Left ventricle myocardium inferior (tissue), 1 donor: ENCODE data around the gene TMEM117. TPM values are rescaled to one million over a fixed set of nuclear protein-coding genes. Genes with fewer than 3 reads are reported as not detected.
"Not testable (repeated sequence)": the region's sequence is repeated elsewhere in the genome, so short reads cannot be mapped to it uniquely, and the experiment has no call there.

Source experiments
- DNase-seq: peaks from one replicate; pipeline ENCODE4 v3.0.0-alpha.2; 2020
- H3K27ac ChIP-seq: fragments of 200-600 bp; replicated peaks from 2 replicates; pipeline ENCODE4 v1.8.0; 2021
- H3K27me3 ChIP-seq: fragments of 200-600 bp; 2 replicates; pipeline ENCODE4 v1.8.0; 2021; ENCODE audit warnings: low read depth
- H3K36me3 ChIP-seq: fragments of 200-600 bp; 2 replicates; pipeline ENCODE4 v1.8.0; 2021
- H3K4me1 ChIP-seq: fragments of 200-600 bp; 2 replicates; pipeline ENCODE4 v1.8.0; 2021
- H3K4me3 ChIP-seq: fragments of 200-600 bp; 2 replicates; pipeline ENCODE4 v1.8.0; 2021; ENCODE audit warnings: mild to moderate bottlenecking, moderate library complexity
- H3K9me3 ChIP-seq: fragments of 200-600 bp; replicated peaks from 2 replicates; pipeline ENCODE4 v1.8.0; 2021
- intact Hi-C: fragments of 100-400 bp; cut with micrococcal nuclease; formaldehyde crosslinking; loops from one replicate; pipeline ENCODE4 v1.11.0; 2022
- total RNA-seq: library from RNA; stranded (reverse); fragmentation: NEBNext Ultra II Directional; extraction: Animal tissue kit (Norgen Biotek cat#: 25700); gene quantifications from one replicate; pipeline ENCODE4 v1.2.1, GENCODE V29; 2021
- TF ChIP-seq, protein P1 (sequence below): fragments of 200-600 bp; IDR thresholded peaks from 2 replicates; pipeline ENCODE4 v1.8.0; 2021; ENCODE audit warnings: antibody characterized with exemption, mild to moderate bottlenecking, borderline replicate concordance
- donor health status: DM: no; HTN: yes; CAD: no; lungs with severe emphysema.

TMEM117 gene
- total RNA-seq, 1 donor from 2014 or later, result 6.7 TPM

DNA sequence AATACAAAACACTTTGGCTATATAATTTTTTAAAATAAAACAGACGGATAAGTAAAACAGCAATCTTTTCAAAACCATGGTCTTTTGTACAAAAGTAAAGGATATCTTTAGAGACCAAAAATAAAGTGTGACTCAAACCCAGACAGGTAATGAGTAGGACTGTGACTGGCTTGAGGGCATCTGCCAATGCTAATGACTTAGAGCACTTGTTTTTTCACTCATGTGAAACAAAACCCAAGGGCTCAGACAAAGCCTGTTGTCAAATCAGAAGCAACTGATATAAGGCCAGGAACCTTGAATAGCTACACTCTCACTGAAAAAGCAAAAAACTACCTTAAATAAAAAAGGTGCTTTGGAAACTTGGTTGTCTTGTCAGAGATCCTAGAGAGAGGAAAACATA, 357.4 kb downstream of the TMEM117 start:
- Histone ChIP-seq H3K27me3 (no peaks in the 10 kb centered on the region), H3K4me3 (no peak overlapping the region), H3K9me3 (no peaks in the 10 kb centered on the region), H3K36me3 (no peaks in the 10 kb centered on the region), H3K4me1 (no peaks in the 10 kb centered on the region), H3K27ac (no peak overlapping the region)
- TF ChIP-seq, protein P1, sequence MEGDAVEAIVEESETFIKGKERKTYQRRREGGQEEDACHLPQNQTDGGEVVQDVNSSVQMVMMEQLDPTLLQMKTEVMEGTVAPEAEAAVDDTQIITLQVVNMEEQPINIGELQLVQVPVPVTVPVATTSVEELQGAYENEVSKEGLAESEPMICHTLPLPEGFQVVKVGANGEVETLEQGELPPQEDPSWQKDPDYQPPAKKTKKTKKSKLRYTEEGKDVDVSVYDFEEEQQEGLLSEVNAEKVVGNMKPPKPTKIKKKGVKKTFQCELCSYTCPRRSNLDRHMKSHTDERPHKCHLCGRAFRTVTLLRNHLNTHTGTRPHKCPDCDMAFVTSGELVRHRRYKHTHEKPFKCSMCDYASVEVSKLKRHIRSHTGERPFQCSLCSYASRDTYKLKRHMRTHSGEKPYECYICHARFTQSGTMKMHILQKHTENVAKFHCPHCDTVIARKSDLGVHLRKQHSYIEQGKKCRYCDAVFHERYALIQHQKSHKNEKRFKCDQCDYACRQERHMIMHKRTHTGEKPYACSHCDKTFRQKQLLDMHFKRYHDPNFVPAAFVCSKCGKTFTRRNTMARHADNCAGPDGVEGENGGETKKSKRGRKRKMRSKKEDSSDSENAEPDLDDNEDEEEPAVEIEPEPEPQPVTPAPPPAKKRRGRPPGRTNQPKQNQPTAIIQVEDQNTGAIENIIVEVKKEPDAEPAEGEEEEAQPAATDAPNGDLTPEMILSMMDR, result no peak
- intact Hi-C loops, result no loop called here
- no peak for DNase-seq

DNA sequence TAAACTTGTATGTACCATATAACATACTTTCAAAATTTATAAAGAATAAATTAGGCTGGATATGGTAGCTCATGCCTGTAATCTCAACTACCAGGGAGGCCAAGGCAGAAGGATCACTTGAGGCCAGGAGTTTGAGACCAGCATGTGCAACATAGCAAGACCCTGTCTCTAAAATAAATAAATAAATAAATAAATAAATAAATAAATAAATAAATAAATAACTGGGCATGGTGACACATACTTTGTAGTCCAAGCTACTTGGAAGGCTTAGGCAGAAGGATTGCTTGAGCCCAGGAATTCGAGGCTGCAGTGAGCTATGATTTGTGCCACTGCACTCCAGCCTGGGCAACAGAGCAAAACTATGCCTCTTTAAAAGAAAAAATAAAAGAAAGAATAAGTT, 359.8 kb downstream of the TMEM117 start:
- intact Hi-C loops, result not testable (repeated sequence)

DNA sequence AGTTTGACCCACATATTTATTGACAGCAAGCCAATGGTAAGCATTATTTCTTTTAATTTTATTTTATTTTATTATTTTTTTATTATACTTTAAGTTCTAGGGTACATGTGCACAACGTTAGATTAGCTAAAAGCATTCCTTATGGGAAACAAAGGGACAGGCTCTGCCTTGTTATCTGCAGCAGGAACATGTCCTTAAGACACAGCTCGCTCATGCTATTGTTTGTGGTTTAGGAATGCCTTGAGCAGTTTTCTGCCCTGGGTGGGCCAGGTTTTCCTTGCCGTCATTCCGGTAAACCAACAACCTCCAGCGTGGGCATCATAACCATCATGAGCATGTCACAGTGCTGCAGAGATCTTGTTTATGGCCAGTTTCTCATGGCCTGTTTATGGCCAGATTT, 370.2 kb downstream of the TMEM117 start:
- DNase-seq, result no peak
- intact Hi-C loops, result no loop called here
- Histone ChIP-seq H3K9me3 (peaks cover 23% of the 10 kb centered on the region), H3K27ac (no peak overlapping the region), H3K4me3 (no peak overlapping the region), H3K36me3 (no peaks in the 10 kb centered on the region), H3K27me3 (no peaks in the 10 kb centered on the region), H3K4me1 (no peaks in the 10 kb centered on the region)
- TF ChIP-seq, protein P1, result no peak

More for the DNA sequence above, 359.8 kb downstream of the TMEM117 start:
- not testable (repeated sequence) for H3K4me1 ChIP-seq, H3K36me3 ChIP-seq, H3K27me3 ChIP-seq, H3K9me3 ChIP-seq, H3K4me3 ChIP-seq, DNase-seq, H3K27ac ChIP-seq

DNA sequence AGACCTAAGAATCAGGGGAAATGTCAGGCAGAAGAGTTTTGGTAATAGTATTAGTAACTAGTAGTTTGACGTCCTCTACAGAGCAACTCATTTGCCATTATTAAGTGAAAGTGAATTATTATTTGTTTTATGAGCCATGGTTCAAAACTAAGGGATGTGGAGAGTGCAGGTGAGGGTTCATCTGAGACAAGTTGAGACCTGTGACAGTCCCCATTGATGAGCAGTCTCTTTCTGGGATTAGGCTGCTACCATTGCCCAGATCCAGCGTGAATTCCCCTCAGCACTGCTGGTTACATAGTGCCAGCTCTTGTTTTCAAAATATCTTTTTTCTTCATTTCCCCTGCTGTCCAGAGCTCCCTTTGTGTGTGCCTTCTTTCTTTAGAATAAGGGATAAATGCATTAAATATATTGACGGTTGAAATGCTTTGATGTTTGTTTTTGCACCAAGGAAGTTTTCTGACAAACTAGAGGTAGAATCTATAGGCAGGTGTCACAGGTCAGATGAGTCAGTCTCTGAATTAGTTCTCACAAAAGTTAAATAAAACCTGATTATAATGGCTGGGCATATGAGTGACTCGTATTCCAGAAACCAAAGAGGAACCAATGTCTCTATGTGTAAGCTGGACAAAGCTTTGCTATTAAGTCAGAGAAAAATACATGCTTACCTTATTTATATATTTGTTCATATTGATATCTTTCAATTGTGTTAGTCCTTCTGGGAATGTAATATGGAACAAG, 381.4 kb downstream of the TMEM117 start:
- no peaks in the 10 kb centered on the region for H3K4me1 ChIP-seq
- intact Hi-C loops, result no loop called here
- DNase-seq, result no peak

DNA sequence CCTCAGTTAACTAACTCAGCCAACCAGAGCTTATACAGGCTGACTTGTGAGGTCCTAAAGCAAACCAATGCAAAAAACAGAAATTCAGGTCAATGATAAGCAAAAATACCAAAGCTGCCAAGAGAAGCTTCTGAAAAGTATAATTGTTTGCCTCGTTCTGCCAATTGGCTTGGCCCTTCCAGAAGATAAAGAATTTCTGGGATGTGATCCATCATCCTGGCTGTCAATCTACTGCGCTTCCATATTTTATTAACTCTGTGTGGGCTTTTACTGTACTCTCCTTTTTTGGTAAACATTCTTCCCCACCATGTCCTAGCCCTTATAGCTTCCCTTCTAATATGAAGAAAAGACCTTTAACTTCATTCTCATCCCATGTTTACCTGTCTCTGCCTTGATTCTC, 387.9 kb downstream of the TMEM117 start:
- H3K9me3 ChIP-seq, result no peaks in the 10 kb centered on the region
- H3K4me1 ChIP-seq, result peaks cover 36% of the 10 kb centered on the region
- no peaks in the 10 kb centered on the region for H3K27me3 ChIP-seq
- TF ChIP-seq, protein P1, result no peak
- no peak overlapping the region for H3K27ac ChIP-seq
- DNase-seq, result no peak
- H3K36me3 ChIP-seq, result no peaks in the 10 kb centered on the region
- intact Hi-C loops, result no loop called here
- no peak overlapping the region for H3K4me3 ChIP-seq

More for the DNA sequence above, 381.4 kb downstream of the TMEM117 start:
- TF ChIP-seq, protein P1, result no peak
- Histone ChIP-seq H3K36me3 (peaks cover 11% of the 10 kb centered on the region), H3K27ac (no peak overlapping the region), H3K27me3 (no peaks in the 10 kb centered on the region), H3K4me3 (no peak overlapping the region), H3K9me3 (peaks cover 11% of the 10 kb centered on the region)

DNA sequence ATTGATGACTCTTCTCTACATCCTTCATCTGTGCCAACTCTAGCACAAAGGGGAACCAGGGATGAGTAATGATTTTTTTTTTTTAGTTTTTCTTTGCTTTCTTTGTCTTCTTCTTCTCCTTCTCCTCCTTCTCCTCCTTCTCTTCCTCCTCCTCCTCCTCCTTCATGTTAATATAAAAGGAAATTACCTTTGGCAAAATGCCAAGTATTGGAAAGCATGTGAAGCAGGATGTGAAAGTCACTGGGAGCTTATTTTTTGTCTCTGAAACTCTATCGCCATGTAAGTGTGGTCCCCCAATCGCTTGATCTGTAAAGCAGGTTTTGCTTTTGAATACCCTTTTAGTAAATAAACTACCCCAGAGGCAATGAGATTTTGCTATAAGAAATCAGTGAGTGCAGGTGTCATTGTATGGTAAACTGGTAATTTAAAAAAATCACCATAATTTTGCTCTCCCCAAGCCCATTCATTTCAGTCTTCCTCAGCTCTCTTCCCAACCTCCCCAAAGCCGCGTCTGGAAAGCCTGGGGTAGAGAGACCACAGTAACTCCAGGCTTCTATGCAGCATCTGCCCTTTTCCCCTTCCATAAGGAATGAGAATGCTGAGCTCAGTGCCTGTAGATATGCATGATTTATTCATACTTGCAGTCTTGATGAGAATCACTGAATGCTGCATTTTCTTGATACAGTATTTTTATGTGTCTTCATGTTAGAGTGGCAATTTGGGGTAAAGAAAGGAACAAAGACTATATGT, 388.7 kb downstream of the TMEM117 start:
- Histone ChIP-seq H3K4me3 (no peak overlapping the region), H3K27ac (no peak overlapping the region), H3K4me1 (peaks cover 36% of the 10 kb centered on the region), H3K36me3 (no peaks in the 10 kb centered on the region), H3K27me3 (no peaks in the 10 kb centered on the region), H3K9me3 (no peaks in the 10 kb centered on the region)
- DNase-seq, result no peak
- TF ChIP-seq, protein P1, result no peak
- intact Hi-C loops, result no loop called here
